Esophagus muscularis mucosa (tissue), 4 donors: ENCODE results near the gene PSMB11. TPM values are rescaled to one million over a fixed set of nuclear protein-coding genes. Genes with fewer than 3 reads are reported as not detected.

Source experiments
- DNase-seq: peaks from one replicate; pipeline ENCODE4 v3.0.0-alpha.2; 2017; ENCODE audit errors: extremely low spot score
- H3K27ac ChIP-seq, 4 donors: fragments of 200-600 bp; sonication (generic); replicated peaks in 1 of 4; 1 replicate in 3 of 4; 2 replicates in 1 of 4; pipeline ENCODE4 v1.5.1; 2016 to 2019; ENCODE audit warnings: mild to moderate bottlenecking in 1 of 4
- H3K27me3 ChIP-seq, 4 donors: fragments of 200-600 bp; sonication (generic); one replicate each; pipeline versions ENCODE4 v1.5.1 to v1.6.0; 2016 to 2019
- H3K36me3 ChIP-seq, 4 donors: fragments of 200-600 bp; sonication (generic); one replicate each; pipeline ENCODE4 v1.5.1; 2016 to 2019
- H3K4me1 ChIP-seq, 4 donors: fragments of 200-600 bp; sonication (generic); one replicate each; pipeline ENCODE4 v1.5.1; 2016 to 2019
- H3K4me3 ChIP-seq, 4 donors: fragments of 200-600 bp; sonication (generic); 1 replicate in 2 of 4; 2 replicates in 2 of 4; pipeline ENCODE4 v1.5.1; 2016 to 2019; ENCODE audit warnings: mild to moderate bottlenecking in 4 of 4, moderate library complexity in 1 of 4
- H3K9me3 ChIP-seq, 4 donors: fragments of 200-600 bp; sonication (generic); 1 replicate in 3 of 4; 2 replicates in 1 of 4; pipeline ENCODE4 v1.5.1; 2016 to 2019
- CTCF ChIP-seq, 3 experiments: fragments of 200-600 bp in 2 of 3; fragments of 450-650 bp in 1 of 3; sonication (generic) in 2 of 3; IDR thresholded peaks; one replicate each; pipeline ENCODE4 v1.5.1; 2017 to 2019; ENCODE audit warnings: antibody characterized with exemption in 3 of 3, mild to moderate bottlenecking in 2 of 3, moderate library complexity in 1 of 3
- EP300 ChIP-seq: sonication (generic); formaldehyde crosslinking; IDR thresholded peaks from one replicate; pipeline ENCODE4 v1.6.1; 2017; ENCODE audit warnings: antibody characterized with exemption
- POLR2A ChIP-seq: fragments of 450-650 bp; IDR thresholded peaks from one replicate; pipeline ENCODE4 v1.6.1; 2017; ENCODE audit warnings: antibody characterized with exemption, moderate library complexity, mild to moderate bottlenecking, low read depth
- POLR2AphosphoS5 ChIP-seq, 2 donors: sonication (generic); formaldehyde crosslinking; IDR thresholded peaks; one replicate each; pipeline ENCODE4 v1.6.1; 2017; ENCODE audit warnings: antibody characterized with exemption in 2 of 2
- WGBS: methylation state at CpG from one replicate; pipeline ENCODE4 v1.1.5; 2018; 5-methylcytosine and 5-hydroxymethylcytosine counted together
- intact Hi-C: fragments of 100-400 bp; cut with DNase I; formaldehyde crosslinking; loops from one replicate; pipeline ENCODE4 v1.15.1; 2023
- total RNA-seq, 4 donors: library from RNA; depleted of rRNA; stranded (reverse); fragments of >200 nt; gene quantifications; one replicate each; pipeline versions ENCODE4 v1.1.0 to v1.2.1, GENCODE V29; 2016

The PSMB11 gene
- total RNA-seq, 4 donors from 2014 or later, result not detected

GRCh38 chr14:23051141-23052057 is 9.4 kb downstream of the PSMB11 start:
- TF ChIP-seq POLR2A (no peak), POLR2AphosphoS5 (IDR thresholded peaks at IDR 0.05) (no peak), EP300 (no peak), CTCF (IDR thresholded peaks at IDR 0.05) (no peak)
- intact Hi-C loops, result loop anchor here (2.0 kb wide), 1 partner anchor 57 kb away; no protein-coding TSS in a partner anchor
- 82% methylated on average over 5 of the region's 5 CpGs for WGBS

GRCh38 chr14:23052182-23052623 is 10.2 kb downstream of the PSMB11 start:
- Histone ChIP-seq H3K36me3 (no peaks in the 10 kb centered on the region), H3K27me3 (peaks cover 0 to 6% (median 0%) of the 10 kb centered on the region in 4 donors), H3K4me1 (peaks cover 11 to 18% (median 17%) of the 10 kb centered on the region in 4 donors), H3K9me3 (no peaks in the 10 kb centered on the region), H3K27ac (no peak overlapping the region), H3K4me3 (no peak overlapping the region)
- intact Hi-C loops, result no loop called here
- no peak for DNase-seq
- no peak for TF ChIP-seq EP300
- TF ChIP-seq CTCF (IDR thresholded peaks at IDR 0.05), result no peak
- TF ChIP-seq POLR2A, result no peak
- no peak for TF ChIP-seq POLR2AphosphoS5 (IDR thresholded peaks at IDR 0.05)
- WGBS, result 60% methylated on average over 13 of the region's 14 CpGs

More at GRCh38 chr14:23051141-23052057, 9.4 kb downstream of the PSMB11 start:
- Histone ChIP-seq H3K27me3 (peaks cover 0 to 6% (median 0%) of the 10 kb centered on the region in 4 donors), H3K4me3 (no peak overlapping the region), H3K9me3 (no peaks in the 10 kb centered on the region), H3K4me1 (peaks cover 9 to 10% (median 10%) of the 10 kb centered on the region in 4 donors), H3K27ac (no peak overlapping the region), H3K36me3 (no peaks in the 10 kb centered on the region)
- no peak for DNase-seq

- 82% methylated on average over 3 of the region's 3 CpGs for WGBS
- no peaks in the 10 kb centered on the region for H3K9me3 ChIP-seq
Measured at GRCh38 chr14:23052671-23053070, 10.7 kb downstream of the PSMB11 start.

GRCh38 chr14:23053426-23053825 is 11.4 kb downstream of the PSMB11 start:
- Histone ChIP-seq H3K4me3 (no peak overlapping the region), H3K27me3 (no peaks in the 10 kb centered on the region), H3K9me3 (no peaks in the 10 kb centered on the region), H3K4me1 (peaks cover 11 to 30% (median 24%) of the 10 kb centered on the region in 4 donors), H3K36me3 (peaks cover 0 to 3% (median 0%) of the 10 kb centered on the region in 4 donors), H3K27ac (no peak overlapping the region)
- intact Hi-C loops, result no loop called here
- DNase-seq, result no peak
- whole genome bisulfite sequencing, result 91% methylated on average over 8 of the region's 10 CpGs
- TF ChIP-seq CTCF (IDR thresholded peaks at IDR 0.05) (no peak), POLR2AphosphoS5 (IDR thresholded peaks at IDR 0.05) (no peak), POLR2A (no peak), EP300 (no peak)

More at GRCh38 chr14:23052671-23053070, 10.7 kb downstream of the PSMB11 start:
- no peak for TF ChIP-seq POLR2A
- TF ChIP-seq POLR2AphosphoS5 (IDR thresholded peaks at IDR 0.05), result no peak
- no peak for TF ChIP-seq CTCF (IDR thresholded peaks at IDR 0.05)
- no peak for TF ChIP-seq EP300
- intact Hi-C loops, result no loop called here
- Histone ChIP-seq H3K36me3 (no peaks in the 10 kb centered on the region), H3K27me3 (peaks cover 0 to 4% (median 0%) of the 10 kb centered on the region in 4 donors), H3K4me1 (peaks cover 11 to 22% (median 18%) of the 10 kb centered on the region in 4 donors), H3K27ac (no peak overlapping the region), H3K4me3 (no peak overlapping the region)
- DNase-seq, result no peak
